NCI-H345 (cell line): Measurements from ENCODE around the gene HOXB1.

Source experiments
- DNase-seq: peaks from one replicate; lab custom pipeline; 2025; lab: John Stamatoyannopoulos, UW

HOXB1 gene

DNA sequence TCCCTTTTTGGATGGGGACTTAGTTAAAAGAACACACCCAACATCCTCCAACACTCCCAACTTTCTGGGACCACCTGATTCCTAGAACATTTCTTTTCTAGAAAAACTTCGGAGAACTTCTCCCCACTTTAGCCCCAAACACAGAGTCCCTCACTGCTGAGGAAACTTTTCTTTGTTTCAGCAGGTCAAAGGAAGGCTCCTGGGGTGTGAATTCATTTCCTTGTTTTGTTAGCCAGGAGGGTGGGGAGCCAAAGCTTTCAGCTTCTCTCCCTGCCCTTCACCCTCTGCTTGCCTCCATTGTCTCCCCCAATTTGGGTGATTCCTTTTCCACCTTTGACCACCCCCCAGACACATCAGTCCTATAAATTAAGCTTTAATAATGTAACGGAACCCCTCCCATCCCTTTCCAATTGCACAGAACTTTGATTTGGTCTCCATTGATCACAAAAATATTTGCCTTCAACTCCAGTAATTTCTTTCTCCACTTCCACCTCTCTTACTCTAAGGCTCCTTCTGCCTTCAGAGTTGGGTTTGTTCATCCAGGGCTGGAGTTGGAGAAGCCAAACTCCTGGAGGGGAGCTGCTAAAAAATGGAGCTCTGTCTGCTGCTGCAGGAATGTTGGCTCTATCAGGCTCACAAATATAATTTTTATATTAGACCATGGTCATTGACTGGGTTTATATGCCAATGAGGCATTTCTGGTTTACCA lies 37.0 kb upstream of the HOXB1 start:
- DNase-seq, result no peak

DNA sequence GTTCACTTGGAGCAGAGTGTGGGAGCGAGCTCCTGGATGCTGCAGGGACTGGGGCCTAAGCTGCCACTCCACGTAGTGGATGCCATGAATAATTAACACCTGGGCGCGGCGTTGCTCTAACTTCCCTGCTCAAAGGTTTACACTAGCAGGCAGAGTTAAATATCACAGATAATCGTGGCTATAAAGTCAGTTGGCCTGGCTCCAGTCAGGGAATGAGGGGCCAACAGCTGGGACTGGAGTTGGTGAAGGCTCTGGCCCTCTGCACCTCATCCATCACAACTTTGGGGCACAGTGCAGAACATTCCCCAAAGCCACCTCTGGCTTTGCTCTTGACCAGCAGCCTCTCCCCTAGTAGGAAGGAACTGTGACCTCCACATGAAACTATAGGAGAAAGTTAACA lies 36.4 kb upstream of the HOXB1 start:
- no peak for DNase-seq

DNA sequence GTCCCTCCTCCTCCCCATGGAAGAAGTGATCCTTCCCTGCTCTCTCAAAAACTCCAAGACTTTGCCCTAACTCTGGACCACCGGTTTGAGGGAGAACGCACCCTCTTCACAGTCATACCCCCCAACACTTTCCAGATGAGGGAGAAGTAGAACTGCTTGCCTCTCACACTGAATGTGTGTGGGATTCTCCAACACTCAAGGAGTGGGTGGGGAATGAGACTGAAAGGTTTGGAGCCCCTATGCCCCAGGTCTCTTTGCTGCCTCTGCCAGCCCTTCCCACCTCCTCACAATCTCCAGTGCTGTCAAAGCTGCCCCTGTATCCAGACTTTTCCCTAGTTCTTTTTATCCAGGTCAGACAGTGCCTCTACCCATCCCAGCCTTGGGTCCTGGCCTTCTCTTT lies 35.9 kb upstream of the HOXB1 start:
- no peak for DNase-seq

DNA sequence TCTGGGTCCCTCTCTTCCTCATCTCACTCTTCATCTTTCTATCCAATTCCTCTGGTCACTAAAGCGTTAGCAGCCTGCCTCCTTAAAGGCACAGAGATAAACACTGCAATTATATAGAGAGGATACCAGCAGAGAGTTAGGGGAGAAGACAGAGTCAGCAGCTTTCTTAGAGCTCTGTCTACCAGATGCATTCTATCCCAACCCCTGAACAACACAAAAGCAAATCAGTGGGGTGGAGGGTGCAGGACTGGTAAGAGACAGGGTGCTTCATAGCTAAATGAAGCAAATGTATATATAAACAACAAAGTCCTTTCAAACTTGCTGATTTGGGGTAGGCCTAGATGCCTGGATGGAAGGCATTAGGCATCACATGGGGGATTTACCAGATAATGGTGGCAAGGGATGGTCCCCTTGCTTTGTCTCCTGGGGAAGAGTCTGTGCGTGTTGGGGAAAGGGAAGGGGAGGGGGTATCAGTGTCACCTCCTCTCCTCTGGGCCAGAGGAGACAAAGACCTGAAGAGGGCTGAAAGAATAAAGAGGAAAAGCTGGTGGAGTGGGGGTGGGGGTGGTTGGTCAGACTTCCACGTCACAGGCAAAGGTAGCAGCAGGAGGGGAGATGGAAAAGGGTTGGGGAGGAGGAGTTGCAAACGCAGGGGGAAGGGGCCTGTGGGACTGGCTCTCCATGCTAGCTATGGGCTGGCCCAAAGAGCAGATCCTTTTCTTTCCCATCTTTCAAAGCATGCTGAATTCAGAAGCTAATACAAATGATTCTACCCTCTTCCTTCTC lies 35.3 kb upstream of the HOXB1 start:
- no peak for DNase-seq

DNA sequence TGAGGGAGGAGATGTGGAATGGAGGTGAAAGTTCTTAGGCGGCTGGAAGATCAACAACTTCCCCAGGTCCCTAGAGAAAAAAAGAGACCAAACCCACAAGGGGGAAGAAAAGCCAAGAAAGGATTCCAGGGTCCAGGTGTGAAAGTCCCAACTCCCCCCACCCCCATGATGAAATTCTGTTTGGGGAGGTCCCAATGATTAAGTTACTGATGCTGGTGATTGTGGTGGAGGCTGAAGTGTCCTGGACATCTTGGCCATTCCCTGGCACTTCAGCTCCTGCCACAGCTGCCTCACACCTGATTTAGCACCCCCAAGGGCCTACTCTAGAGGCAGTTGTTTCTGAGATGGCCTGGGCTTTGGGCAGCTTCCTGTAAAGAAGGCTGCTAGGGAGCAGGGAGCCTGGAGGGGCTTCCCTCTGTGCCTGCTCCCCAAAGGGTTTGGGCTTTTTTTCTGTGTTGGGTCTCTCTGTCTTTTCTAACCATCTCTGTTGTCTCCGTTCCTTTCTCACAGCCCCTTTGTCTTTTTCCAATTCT lies 34.3 kb upstream of the HOXB1 start:
- no peak for DNase-seq

DNA sequence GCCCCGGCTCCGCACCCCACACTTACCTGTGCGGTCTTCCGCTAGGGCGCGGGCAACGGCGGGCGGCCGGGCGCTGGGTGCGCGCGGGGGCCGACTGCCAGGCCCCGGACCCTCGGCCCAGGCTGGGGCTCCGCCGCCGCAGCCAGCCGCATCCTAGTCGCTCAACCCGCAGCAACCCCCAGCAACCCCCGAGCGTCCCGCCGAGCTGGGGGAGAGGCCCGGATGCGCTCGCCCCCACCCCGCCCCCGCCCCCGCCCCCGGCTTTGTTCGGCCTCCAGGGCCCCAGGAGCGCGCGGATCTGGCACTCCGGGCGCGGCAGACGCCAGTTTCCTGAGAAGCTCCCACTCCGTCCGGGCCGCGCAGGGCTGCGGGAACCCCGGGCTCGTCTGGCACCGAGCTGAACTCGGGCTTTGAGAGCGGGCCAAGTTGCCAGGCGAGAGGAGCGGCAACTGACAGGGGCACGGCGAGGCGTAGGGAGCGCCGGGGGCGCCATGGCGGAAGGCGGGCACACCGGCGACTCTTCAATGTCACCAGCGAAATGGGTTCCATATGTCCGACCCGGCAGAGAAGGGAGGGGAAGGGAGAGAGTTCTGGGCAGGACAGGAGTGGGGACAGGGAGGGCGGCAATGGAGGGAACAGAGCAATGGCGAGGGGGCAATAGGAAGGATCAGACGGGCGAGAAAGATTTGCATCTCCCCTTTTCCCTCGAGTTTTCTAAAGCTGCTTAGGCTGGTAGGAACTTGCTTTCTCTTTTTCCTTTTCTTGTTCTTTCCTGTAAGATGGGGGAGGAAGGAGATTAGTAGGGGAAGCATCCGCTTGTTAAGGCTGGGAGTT lies 33.6 kb upstream of the HOXB1 start:
- DNase-seq, result no peak

DNA sequence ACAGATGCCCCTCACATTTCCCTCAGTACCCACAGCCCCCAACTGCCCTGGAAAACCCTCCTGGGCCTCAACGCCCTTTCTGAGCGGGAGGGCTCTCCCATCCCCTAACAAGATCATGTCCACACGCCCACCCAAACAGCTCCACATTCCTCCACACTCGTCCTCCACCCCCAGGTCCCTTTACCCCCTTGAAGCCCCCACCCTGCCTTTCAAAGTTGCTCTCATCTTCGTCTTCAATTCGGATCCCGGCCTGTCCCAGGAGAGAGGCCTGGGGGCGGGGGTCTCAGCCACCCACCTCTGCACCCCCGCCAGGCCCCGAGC lies 33.0 kb upstream of the HOXB1 start:
- DNase-seq, result no peak

DNA sequence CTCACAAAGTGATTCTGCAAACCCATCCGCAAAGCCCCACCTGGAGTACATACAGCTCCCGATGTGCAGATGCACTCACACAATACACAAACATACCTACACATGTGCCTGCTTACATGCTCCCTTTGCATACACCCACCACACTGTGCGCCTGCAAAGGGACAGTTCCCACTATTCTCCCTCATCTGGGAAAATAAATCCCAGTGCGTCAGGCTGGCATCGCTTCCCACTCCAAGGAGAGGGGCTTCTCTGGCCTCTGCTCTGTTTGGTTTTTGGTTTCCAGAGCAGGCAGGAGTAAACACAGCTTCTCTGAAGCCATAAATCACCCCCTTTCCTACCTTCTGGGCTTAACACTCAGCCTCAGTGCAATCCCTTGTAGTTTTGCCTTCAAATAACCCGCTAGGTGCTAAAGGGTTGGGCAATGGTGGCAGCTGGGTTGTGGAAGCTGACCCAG lies 32.6 kb upstream of the HOXB1 start:
- no peak for DNase-seq

DNA sequence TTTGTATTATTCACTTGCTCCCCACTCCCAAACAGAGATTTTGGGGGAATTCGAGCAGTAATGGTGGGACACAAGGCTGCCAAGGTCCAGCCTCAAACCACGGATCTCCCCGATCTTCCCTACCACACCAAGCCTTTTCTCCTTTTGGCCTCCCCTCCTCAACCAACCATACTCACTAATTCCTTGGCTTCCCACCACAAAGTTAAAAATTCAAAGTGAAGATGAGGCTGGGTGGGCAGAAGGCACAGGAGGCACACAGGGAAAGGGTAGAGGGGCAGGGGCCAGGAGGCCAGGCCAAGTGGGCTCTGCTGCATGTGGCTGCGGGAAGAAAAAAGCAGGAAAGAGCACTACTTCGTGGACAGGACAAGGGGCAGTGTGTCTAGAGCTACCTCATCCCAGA lies 32.1 kb upstream of the HOXB1 start:
- no peak for DNase-seq

DNA sequence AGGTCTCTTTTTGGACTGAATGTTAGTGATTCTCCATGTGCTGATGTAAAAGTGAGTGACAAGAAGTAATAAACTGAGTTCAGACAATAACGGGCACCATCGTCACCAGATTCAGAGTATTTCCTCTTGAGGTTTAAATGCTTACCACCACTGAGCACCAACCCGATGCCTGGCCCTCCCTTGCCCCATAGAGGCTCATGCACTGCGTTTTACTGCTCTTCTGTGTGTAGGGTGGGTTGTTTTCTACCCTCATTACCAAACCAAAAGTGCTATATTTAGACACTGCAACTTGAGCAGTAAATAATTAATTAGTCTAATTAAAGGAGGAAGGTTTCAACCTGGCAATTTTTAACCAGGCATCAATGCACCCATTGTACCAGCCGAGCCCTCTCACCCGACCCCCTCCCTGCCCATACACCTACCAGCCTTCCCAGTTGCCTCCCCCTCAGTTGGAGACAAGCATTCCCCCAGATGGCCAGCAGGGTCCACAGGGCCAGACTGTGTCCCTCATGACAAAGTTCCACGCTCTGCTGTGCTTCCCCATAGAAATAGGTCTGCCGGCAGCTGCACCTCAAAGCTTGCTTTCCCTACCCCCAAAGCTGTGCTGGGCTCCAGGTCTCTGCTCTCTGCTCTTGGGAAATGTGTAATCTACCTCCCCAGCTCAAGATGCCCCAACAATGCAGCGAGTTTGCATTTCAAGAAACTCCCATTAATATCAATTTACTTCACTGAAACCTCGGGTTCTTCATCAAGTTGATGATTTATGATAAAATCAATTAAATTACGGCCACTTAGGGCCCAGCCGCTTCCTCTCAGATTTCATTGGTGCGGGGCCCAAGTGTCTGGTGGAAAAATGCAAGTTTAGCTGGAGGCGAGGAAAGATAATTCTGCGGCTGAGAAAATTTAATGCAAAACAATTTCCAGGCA lies 31.3 kb upstream of the HOXB1 start:
- DNase-seq, result no peak

DNA sequence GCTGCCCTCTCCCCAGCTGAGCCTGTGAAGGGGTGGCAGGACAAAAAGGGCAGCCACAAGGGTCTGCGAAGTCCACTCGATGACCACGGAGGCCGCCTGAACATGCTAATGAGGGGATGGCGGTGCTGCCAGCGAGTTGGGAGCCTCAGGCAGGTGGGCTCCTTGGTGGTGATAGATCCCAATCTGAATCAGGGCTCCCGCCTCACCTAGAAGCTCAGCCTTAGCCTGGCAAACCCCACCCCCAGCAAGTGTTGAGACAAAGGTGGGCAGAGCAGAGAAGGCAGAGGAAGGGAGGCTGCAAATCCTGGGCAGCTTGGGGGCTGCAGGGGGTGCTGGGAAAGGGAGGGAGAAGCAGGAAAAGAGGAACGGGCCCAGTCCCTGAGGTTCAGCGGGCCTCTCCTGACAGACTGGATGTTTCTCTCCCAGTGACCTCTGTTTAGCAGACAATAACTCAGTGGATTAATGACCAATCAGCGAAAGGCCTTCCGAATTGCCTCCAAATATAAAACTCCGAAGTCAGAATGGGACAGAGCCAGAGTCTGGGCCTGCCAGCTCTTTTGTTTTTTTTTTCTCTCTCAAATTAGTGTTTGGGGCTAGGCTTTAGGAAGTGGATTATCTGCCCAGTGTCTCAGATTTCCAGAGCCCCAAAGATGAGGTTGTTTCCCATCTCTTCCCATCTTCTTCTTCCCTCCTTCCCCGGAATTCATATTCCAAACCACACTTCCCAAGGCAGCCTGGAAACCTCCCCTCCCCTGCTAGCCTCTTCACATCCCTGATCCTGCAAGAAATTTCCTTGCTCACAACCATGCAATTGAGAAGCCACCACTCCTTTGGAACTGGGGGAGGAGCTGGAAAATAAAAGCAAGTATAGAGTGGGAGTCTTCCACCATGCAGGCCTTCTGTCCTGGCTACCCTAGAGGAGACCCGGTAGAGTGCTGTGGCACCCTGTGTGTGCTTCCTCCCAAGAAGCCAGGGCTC lies 29.3 kb upstream of the HOXB1 start:
- no peak for DNase-seq

DNA sequence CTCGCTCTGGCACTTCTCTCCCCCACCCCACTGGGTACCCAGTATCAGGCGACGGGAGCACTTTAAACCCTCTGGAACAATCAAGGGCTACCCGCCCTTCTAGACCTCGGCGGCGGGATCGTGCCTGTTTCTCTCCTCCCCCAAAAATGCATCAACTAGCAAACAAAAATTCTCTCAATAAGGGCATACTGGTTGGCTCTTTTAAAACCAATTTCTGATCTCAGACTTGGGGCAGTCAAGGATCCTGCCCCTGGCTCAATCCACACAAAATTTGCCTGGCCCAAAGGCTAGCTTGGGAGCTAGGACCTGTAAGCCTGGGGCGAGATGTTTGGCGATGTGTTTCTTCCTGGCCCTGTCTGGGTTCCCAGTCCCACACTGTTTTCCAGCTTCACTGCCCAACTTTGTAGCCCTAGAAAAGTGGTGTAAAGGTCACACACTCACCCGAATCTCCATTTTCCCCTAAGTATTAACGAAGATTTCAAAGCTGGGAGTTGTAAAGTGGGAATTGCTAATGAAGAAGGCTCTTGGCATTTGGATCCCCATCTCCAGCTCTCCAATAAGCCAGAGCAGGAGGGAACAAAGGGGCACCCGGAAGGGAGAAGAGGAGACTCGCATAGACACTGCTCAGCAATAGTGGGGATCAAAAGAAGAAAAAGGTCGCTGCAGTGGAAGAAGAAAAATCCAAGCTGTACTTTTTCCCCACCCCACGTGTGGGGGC lies 28.5 kb upstream of the HOXB1 start:
- no peak for DNase-seq

DNA sequence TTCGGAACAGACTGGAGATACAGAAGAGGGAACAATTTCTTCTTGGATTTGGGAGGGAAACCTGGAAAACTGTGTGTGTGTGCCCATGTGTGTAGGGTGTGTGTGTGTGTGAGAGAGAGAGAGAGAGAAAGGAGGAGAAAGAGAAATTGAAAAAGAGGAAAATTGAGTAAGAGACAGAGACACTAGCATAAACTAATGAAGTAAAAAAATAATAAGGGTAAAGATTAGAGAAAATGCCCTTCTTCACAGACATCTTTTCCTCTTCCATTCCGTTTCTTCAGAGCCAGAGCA lies 28.0 kb upstream of the HOXB1 start:
- no peak for DNase-seq

DNA sequence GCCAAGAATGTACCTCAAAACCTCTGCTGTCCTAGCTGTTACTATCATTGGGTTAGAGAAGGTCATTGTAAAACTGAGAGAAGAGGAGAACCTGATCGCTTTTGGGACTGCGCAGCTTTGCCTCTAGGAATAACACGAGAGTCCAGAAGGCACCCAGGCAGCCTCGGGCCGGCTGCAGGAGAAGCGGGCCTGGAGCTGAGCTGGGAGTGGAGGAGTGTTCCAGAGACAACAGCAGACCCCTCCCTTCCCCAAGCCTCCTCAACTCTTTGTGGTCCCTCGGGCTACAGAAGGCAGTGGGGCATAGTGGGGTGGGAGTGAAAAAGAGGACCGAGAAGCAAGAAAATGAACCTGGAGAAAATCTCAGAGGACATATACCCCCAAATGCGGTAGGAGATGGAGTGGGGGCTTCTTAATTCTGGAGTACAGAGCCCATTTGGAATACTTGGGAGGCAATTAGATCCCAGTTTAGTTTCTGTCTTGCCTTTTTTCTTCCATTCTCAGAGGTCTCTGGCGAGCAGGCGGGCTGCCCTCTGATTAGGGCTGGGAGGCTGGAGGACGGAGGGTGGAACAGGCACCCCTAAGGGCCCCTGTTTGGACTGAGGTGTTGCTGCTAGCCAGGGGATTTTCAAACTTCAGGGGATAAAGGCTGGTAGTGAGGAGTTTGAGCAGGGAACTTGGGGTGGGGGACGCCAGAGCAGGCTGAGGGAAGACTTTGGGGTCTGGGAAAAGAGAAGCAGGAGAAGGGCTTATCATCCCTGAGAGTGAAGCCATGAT lies 27.4 kb upstream of the HOXB1 start:
- no peak for DNase-seq

DNA sequence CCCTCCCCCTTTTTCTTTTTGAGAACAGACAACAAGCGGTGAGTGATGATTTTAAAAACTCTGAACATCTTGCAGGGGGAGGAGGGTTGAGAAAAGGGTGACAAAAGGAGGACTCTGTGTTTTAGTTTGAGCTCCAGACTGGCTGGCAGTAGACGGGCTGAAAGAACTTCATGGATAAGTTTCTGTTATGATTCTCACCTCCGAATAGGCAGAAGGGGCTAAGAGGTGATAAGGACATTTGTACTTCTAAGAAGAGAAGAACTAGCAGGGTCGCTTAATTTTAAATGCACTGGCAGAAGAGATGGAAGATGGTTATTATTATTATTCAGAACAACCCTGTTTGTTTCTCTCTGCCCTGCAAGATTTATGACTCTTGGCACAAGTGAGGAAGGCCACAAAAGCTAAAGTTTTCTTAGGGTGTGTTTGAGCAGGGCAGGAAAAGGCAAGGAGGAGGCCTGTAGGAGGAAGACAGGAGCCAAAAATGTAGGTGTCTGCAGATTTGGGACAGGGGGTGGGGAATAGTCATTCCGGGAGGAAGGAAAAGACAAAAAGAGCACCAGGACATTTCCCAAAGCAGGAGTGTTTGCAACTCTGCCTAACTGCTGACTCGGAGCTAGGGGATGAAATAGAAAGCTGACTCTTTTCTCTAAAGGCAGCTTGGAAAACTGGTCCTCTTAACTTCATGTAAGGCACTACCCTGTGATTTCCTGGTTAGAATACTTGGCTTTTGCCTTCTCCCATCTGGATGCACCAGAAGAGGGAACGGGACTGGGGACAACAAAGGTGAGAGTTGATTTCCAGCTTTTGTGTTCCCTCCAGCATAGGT lies 26.0 kb upstream of the HOXB1 start:
- DNase-seq, result no peak

DNA sequence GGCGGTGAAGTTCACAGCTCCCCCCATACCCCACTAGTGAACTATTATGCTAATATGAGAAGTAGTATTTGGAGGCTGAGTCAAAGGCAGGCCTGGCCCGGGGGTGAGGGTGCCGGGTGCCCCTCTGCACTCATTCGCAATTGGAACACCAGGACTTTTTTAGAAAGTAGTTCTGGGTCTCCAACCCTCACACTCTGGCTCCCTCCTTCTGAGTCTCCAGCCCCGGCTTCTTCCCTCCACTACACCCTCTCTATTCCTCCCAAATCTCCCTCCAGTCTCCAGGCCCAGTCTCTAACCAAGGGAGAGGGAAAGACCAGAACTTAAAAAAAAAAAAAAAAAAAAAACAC lies 25.4 kb upstream of the HOXB1 start:
- no peak for DNase-seq

DNA sequence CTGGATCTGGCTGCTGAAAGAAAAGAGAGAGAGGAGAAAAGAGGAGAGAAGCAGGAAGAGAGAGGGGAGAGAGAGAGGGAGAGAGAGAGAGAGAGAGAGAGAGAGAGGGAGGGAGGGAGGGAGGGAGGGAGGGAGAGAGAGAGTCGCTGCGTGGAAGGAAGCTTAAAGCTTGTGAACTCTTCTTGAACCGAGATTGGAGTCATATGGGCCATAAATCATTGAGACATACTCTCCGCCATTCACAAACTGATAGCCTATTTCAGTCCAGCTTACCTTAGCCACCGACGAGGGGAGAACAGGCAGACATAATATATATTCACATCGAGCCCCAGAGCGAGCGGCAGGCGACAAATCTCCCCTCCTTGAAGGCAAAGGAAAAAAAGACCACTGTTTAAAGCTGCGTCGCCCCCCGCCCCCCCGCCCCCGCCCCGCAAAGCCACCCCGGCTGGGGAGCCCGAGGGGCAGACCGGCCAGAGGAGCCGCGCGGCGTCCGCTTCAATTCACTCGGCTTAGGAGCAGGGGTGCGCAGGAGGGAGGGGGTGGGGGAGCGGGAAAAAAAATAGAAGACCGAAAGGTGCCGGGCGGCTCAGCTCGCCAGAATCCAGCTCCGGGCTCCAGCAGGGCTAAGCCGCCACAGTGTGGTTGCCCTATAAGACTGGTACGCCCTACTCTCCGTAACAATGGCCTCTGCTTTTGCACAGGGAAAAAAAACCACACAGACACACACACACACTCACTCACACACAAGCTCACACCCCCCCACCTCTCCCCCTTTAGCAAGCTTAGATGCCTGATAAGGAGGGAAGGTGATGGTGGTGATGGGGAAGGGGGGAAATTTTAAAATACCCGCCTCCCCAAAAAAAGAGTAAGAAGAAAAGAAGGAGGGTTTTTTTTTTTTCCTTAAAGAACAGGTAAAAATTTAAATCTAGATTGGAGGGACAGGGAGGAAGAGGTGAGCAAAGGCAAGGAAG lies 24.7 kb upstream of the HOXB1 start:
- DNase-seq, result peak; percentile 61
